Measurements from ENCODE around the gene CADPS. TPM values are rescaled to one million over a fixed set of nuclear protein-coding genes. Genes with fewer than 3 reads are reported as not detected.

CADPS gene
- total and polyA plus RNA-seq, 9 of the 15 experiments (the other 6 are each of a cell fraction or from before 2014, with no cell fraction given), result not detected

DNA sequence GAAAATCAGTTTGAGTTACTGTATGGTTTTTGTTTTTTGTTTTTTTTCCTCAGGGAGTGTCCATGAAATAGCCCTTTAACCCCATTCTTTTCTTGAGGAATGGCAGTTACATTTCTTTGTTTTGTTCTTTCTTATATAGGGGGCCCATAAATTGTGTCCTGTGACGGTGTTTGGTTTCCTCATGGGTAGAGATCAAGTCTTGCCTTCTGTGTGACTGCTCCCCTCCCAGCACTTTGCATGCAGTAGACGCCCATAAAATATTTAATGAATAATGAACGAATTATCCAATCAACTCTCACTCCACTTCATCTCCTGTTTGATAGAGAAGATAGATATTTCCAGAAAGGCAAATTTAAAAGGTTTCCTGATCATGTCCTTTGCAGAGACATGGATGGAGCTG is 78.1 kb downstream of the CADPS start:
- FAIRE-seq, result no peak
- no TSS peak for BruUV-seq (replicated peaks)
- whole genome bisulfite sequencing (ENCODE audit: insufficient coverage, low coverage, missing lambda C conversion rate), result 0% methylated on average over 2 of the region's 3 CpGs

More for the DNA sequence above, 78.1 kb downstream of the CADPS start:
- H3K27ac ChIP-seq (ENCODE audit: extremely low read depth, low read depth, low read length), result no peak overlapping the region
- POLR2A ChIA-PET, result no interaction called here
- intact Hi-C loops (cut with micrococcal nuclease), result no loop called here
- DNase-seq (ENCODE audit: extremely low read depth in 1 of 4, low spot score in 3 of 4), result no peak
- no peak overlapping the region for H3K4me3 ChIP-seq
- in situ Hi-C loops (cut with MboI), result no loop called here
- H3K27me3 ChIP-seq (ENCODE audit: control insufficient read depth in 2 of 2, insufficient read depth in 2 of 2, low read length in 2 of 2), result no peaks in the 10 kb centered on the region
- no peak for TF ChIP-seq ZBTB17 (CRISPR knock-in tag; IDR thresholded peaks at IDR 0.05)
- TF ChIP-seq ARNT (IDR thresholded peaks at IDR 0.05), result no peak
- TF ChIP-seq CXXC5 (CRISPR knock-in tag; IDR thresholded peaks at IDR 0.05), result no peak
- no peak for TF ChIP-seq JUN (IDR thresholded peaks at IDR 0.05; ENCODE audit: borderline replicate concordance, low read depth, low read length)
- no peak for TF ChIP-seq JUN (CRISPR knock-in tag; IDR thresholded peaks at IDR 0.05; ENCODE audit: borderline replicate concordance)
- no peak for TF ChIP-seq THAP12 (CRISPR knock-in tag; IDR thresholded peaks at IDR 0.05)
- no peak for TF ChIP-seq ZNF277 (CRISPR knock-in tag; IDR thresholded peaks at IDR 0.05; ENCODE audit: borderline replicate concordance)
- TF ChIP-seq SAFB2 (IDR thresholded peaks at IDR 0.05; ENCODE audit: borderline replicate concordance, low read depth, low read length, severe bottlenecking), result no peak
- TF ChIP-seq BRCA1 (IDR thresholded peaks at IDR 0.05), result no peak
- TF ChIP-seq BRCA1 (CRISPR knock-in tag; IDR thresholded peaks at IDR 0.05), result no peak
- TF ChIP-seq MYNN (IDR thresholded peaks at IDR 0.05), result no peak
- no peak for TF ChIP-seq MYNN (CRISPR knock-in tag; IDR thresholded peaks at IDR 0.05)
- TF ChIP-seq ZNF121 (CRISPR knock-in tag; conservative IDR thresholded peaks at IDR 0.05), result no peak
- TF ChIP-seq POLR2H (tag; IDR thresholded peaks at IDR 0.05; ENCODE audit: low read depth), result no peak
- TF ChIP-seq SRF (CRISPR knock-in tag; IDR thresholded peaks at IDR 0.05), result no peak
- TF ChIP-seq, protein P1, sequence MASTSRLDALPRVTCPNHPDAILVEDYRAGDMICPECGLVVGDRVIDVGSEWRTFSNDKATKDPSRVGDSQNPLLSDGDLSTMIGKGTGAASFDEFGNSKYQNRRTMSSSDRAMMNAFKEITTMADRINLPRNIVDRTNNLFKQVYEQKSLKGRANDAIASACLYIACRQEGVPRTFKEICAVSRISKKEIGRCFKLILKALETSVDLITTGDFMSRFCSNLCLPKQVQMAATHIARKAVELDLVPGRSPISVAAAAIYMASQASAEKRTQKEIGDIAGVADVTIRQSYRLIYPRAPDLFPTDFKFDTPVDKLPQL (IDR thresholded peaks at IDR 0.05; ENCODE audit: extremely low read depth, insufficient read length), result no peak
- no peaks in the 10 kb centered on the region for H3K36me3 ChIP-seq (ENCODE audit: control insufficient read depth, insufficient read depth, low read length)
- no peaks in the 10 kb centered on the region for H4K20me1 ChIP-seq (replicated peaks; ENCODE audit: control insufficient read depth, insufficient read depth, low read length)
- H3K9ac ChIP-seq (ENCODE audit: insufficient read depth in 1 of 2, low read depth in 2 of 2, low read length in 2 of 2), result no peak overlapping the region
- H3K4me1 ChIP-seq (replicated peaks in 1 of 2; ENCODE audit: control insufficient read depth in 2 of 2, insufficient read depth in 2 of 2, low read length in 2 of 2), result no peaks in the 10 kb centered on the region
- H3K9me1 ChIP-seq (ENCODE audit: control insufficient read depth, insufficient read depth, low read length), result no peaks in the 10 kb centered on the region
- H3K79me2 ChIP-seq (ENCODE audit: control insufficient read depth, insufficient read depth, low read length), result no peaks in the 10 kb centered on the region
- CTCF ChIA-PET (ENCODE audit: low intra/inter-chr PET ratio), result no interaction called here
- no peak overlapping the region for H2AFZ ChIP-seq (ENCODE audit: low read depth, low read length)
- ATAC-seq, result no peak
- H3K9me3 ChIP-seq (replicated peaks; ENCODE audit: control insufficient read depth, insufficient read depth, low read depth, low read length), result no peaks in the 10 kb centered on the region
- H3K4me2 ChIP-seq (ENCODE audit: insufficient read depth, low read length), result no peak overlapping the region

Measured in K562 (cell line).